Measurements from ENCODE around the gene SEMA3B.

DNA sequence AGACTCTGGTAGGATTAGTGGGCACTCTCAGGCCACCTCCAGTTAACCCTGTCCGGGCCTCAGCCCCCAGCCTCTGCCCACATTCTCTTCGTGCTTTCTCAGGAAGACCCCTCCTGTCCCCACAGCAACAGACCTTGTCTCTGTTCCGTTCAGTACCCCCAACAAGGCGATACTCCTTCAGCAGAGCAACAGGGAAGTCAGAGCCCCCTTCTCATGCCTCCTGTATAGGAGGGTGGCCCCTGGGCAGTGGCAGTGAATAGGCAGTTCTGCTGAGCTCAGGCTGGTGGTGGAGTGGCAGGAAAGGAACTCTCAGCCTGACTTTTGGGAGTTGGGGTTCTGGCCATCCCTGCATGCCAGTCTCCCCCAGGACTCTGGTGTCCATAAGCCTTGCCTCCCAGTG lies 513 bp downstream of the SEMA3B start:
- TF ChIP-seq CTCF (IDR thresholded peaks at IDR 0.05; ENCODE audit: extremely low read depth in 1 of 2, insufficient read depth in 1 of 2, low read depth in 1 of 2, low read length in 2 of 2), result no peak
- TF ChIP-seq POLR2A (IDR thresholded peaks at IDR 0.05; ENCODE audit: low read depth, low read length), result no peak
- TF ChIP-seq JUN (IDR thresholded peaks at IDR 0.05; ENCODE audit: borderline replicate concordance, insufficient read depth, insufficient read length, low read depth), result no peak
- TF ChIP-seq GATA2 (IDR thresholded peaks at IDR 0.05; ENCODE audit: insufficient read depth, insufficient read length, low read depth, low read length), result no peak
- TF ChIP-seq POLR2AphosphoS5 (IDR thresholded peaks at IDR 0.05; ENCODE audit: insufficient read depth, low read depth, low read length), result no peak
- TF ChIP-seq EZH2 (IDR thresholded peaks at IDR 0.05; ENCODE audit: borderline replicate concordance, low read depth, low read length, severe bottlenecking), result no peak
- TF ChIP-seq MYC (IDR thresholded peaks at IDR 0.05; ENCODE audit: low read depth, low read length), result no peak
- TF ChIP-seq, protein P1, sequence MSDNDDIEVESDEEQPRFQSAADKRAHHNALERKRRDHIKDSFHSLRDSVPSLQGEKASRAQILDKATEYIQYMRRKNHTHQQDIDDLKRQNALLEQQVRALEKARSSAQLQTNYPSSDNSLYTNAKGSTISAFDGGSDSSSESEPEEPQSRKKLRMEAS (IDR thresholded peaks at IDR 0.05; ENCODE audit: insufficient read depth, insufficient read length), result no peak
